Central memory CD4-positive, alpha-beta T cell (primary cell): Measurements from ENCODE around the gene RGL1.

Experiments used
- DNase-seq: peaks from one replicate; pipeline ENCODE4 v3.0.0; 2022

RGL1 gene

GRCh38 chr1:183871142-183871541 is 66.2 kb downstream of the RGL1 start:
- no peak for DNase-seq

GRCh38 chr1:183871601-183872000 is 66.7 kb downstream of the RGL1 start:
- DNase-seq = no peak

DNA sequence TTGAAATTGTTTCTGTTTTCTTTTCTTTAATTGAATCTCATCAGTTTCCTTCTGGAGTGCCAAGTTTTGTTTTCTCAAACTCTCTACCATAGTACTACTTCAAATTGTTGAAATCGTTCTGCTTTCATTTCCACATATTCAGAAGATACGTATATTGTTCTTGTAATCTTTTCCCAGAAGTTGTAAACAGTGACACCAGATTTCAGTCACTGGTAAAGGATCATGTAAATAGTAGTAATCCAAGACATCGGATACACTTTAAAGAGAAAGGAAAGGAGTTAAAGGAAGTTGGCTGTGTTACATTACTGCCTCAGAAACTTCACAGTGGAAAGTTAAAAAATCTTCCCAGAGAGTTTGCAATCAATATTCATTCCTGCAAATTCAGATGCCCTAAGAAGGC is 67.5 kb downstream of the RGL1 start:
- DNase-seq = no peak

- peak; percentile 1 for DNase-seq
Measured at GRCh38 chr1:183873642-183874041, 68.7 kb downstream of the RGL1 start.

GRCh38 chr1:183876309-183876708 is 71.4 kb downstream of the RGL1 start:
- DNase-seq = no peak

- no peak for DNase-seq
Measured at GRCh38 chr1:183877053-183877720, 72.3 kb downstream of the RGL1 start.

DNA sequence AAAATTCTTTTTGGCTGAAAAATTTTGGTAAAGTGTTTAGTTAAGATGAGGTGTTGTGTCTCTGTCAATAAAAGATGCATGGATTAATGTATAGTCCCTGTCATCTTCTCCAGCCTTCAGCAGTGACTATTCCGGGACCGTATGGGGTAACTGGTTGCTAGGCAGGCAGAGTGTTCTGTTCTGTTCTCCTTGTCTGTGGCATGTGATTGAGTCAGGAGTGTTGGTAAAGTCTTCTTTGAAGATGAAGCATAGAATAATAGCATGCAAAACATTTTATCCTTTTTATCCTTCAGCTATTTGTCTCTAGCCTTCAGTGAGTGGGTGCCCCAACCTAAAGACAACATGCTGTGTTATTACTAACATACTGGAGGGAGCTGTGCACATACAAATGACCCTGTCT is 74.6 kb downstream of the RGL1 start:
- no peak for DNase-seq

DNA sequence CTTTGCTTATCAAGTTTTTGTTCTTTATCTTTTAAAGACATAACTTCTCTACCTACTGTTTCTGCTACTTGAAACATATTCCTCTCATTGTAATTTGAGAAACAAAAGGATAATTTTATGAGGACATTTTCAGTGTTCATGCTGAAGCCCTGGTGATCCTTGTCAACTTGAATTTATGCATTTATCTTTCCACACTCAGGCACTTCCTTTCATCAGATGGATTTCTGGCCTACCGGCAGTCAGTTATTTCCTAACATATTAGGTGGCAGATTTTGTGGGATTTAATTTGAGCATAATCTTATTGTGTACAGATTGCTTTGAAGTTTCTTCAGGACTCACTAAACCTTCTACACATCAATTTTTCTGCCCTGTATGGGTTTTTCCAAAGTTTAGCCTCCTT is 75.0 kb downstream of the RGL1 start:
- no peak for DNase-seq

- DNase-seq = no peak
Measured at GRCh38 chr1:183880531-183881243, 75.8 kb downstream of the RGL1 start.

DNA sequence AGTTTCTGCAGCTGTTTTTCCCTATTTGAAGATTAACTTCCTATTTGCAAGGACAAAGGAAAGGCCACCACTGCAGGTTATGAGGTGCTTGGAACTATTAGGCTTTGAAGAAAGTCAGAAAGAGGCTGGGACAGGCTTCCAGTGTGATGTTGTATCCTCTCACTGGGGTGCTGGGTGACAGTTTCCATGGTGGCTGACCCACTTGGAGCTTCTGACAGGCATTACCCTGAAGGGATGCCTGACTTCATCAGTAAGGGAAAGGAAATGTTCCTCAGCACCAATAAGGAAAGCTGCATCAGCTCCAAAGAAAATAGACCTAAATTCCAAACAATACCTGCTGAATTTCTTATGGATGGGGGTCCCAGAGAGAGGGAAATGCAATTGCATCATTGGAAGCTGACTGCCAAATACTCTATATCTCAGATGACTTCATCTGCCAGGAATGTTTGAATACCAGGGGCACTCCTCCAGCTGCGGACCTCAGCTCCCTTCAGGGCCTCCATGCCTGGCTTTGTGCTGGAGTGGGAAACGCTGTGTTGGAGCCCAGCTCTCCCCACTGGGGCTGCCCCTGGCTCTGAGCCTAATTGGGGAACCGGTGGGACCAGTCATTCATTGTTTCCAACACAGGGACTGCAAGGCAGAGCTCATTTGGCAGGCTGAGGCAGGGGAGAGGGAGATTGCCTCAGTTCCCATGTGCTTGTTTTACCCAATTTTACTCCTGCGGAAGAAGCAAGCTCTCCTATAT is 76.6 kb downstream of the RGL1 start:
- no peak for DNase-seq

DNA sequence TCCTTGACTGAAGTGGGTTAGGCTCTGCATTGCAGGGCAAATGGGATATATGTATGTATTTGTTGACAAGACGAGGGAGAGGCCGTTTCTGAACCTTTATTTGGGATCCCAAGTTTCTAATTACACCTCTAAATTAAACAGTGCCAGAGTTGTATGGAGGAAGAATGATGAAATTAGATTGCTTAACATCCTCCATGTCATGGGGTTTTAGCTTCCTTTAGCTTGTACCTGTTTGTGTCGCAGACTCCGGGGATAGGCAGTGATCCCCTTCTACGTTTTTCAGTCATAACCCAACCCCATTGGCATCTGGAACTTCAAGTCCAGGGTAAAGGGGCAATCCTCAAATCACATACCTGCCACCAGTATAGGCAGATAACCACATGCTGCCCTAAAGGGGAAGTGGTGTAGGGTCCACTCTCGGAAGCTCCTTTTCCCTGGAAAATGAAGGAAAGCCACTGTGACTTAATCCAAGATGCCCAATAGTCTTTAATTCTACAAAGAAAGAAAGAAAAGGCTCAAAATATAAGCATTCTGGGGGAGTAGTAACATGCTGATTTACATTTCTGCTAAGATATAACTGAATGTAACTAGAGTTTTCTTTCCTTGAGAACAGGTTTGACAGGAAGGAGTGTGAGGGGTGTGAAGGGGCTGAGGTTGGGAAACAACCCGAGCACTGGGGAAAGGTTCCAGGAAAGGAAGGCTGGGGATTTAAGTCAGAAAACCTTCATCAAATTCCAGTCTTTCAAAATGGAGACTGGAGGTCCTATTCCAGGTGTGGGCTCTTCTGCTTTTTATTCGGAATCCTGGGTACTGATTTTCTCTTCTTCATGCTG is 77.6 kb downstream of the RGL1 start:
- no peak for DNase-seq

- DNase-seq = no peak
Measured at GRCh38 chr1:183883623-183884022, 78.7 kb downstream of the RGL1 start.

DNA sequence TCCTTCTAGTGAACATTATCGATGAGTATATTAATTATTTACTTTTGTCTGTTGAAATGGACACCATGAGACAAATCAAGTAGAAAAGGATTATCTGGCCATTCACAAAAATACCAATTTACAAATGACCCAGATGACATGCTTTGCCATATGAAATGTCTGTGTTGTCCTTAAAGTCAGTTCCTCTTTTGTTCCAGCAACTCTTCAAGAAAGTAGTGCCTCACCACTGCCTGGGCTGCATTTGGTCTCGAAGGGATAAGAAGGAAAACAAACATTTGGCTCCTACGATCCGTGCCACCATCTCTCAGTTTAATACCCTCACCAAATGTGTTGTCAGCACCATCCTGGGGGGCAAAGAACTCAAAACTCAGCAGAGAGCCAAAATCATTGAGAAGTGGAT is 79.6 kb downstream of the RGL1 start:
- DNase-seq = no peak

DNA sequence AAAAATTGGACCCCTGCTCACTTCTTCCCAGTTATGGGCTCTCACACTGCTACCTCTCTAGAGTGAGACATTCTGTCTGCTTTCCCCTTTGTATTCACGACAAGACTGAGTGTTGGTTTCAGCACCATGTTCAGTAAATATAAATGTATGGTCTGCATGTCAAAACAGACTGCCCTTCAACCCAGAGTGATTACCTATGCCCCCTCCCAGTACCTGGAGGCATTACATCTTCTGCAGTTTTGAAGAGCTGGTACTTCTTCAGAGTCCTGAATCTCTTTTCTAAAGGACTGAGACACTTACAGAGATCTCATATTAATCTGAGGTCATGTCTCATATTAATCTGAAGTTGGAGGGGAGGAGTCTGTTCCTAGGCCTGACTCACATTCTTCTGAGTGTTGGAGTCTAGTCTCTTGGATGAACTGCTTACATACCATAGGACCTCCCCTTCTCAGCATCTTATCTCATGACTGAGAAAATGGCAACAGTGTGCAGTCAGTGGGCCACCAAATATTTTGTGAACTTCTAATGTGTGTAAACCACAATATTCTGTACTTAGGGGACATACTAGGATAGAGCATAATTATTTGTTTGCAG is 80.3 kb downstream of the RGL1 start:
- no peak for DNase-seq

- no peak for DNase-seq
Measured at GRCh38 chr1:183886083-183886828, 81.3 kb downstream of the RGL1 start.

DNA sequence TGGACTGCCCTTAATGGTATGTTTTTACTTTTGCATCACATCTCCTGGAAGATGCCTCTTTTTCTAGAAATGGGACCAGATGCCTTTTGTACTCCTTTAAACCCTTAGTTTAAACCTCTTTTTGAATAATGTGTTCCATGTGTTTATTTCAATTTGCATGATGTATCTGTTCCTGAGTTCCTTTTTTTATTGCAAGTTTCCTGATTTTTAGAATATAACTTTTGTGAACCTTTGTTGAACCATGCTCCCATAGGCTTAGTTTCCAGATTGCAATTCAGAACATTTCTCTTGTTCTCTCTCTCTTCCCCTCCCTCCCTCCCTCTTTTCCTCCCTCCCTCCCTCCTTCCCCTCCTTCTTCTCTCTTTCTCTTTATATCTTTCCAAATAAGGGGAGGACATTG is 81.9 kb downstream of the RGL1 start:
- no peak for DNase-seq

DNA sequence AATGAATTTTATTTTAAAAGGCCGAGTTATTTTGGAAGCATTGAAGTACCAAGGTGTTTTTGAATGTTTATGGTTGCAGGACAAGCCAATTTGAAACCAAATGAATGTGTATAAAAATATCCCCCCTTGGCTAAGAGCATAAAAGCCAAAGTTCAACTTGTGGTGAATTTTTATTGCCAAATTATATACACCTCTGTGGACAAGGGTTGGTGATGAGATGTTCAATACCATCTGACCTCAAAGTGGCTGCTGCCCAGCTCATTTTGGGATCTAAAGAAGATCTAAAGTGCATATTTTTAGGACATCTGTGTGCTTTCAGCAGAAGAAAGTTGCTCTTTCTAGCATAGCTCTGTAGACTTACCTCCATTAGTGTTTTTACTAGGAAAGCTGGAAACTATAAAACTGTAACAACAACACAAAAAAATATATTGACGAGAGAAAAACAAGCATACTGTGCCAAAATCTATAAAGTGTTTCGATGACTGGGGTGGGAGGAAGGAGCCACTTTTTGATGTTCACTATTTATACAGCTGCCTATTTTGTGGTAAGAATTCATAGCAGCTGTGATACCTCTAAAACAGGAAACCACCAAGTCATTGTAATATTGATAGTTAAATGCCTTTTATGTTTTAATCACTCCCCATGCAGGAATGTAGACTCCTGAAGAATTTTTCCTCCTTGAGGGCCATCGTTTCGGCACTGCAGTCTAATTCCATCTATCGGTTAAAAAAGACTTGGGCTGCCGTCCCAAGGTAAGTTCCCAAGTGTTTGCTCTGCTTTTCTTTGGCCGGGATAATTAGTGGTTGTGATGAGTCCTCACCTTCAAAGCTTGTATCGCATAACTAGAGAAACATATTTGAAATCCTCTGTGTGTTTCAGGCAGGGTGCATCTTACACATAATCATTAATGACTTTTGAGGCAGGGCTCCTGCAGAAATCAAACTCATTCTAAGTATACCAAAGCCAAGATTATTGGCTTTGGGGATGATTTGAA is 83.2 kb downstream of the RGL1 start:
- peak; percentile 34 for DNase-seq

- no peak for DNase-seq
Measured at GRCh38 chr1:183889095-183889494, 84.2 kb downstream of the RGL1 start.

DNA sequence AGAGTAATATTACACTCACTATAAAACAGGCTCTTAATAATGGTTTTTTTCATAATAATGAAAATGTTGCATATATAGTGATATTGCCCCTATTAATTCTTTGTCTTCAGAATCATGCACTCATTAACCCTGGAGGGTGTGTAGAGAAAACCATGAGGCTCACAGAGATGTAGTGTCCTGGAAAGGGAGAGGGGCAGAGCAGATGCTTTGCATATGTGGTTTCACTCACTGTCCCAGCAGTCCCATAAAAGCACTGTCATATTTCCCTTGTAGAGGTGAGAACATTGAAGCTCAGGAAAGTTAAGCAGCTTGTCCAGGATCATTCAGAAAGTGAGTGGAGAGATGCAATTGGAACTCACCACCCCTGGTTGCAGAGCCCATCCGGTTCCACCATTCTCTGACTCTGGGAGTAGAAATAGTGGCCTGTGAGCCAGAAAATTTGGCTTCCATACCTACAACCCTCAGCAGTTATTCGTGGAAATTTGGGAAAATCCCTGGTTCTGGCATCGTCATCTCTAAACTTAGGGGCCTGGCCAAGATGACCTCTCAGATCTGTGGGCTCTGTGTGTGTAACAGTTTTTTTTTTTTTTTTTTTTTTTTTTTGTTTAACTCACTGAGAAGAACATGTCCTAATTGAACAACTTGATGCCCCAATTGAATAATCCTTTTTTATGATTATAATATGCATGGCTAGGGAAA is 86.4 kb downstream of the RGL1 start:
- DNase-seq = no peak

DNA sequence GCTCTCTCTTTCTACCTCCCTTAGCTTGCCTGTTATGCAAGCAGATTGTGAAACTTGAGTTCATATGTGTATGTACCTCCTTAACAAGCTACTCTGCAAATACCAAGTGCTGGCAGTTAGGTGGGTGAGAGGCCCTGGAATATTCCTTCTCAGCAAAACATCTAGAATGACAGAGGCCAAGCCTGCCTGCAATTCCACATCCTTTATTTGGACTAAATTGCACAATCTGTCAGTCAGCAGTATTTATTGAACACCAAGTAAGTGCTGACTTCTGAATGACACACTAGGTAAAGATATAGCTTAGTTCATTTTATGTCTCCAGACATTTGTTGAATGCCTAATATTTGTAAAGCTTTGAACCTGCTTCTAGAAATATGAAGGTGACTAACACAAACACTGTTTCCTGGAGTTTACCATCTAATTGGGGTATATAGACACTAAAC is 87.5 kb downstream of the RGL1 start:
- no peak for DNase-seq
